GM12872 (cell line): ENCODE measurements around the gene RPP40.

Experiments used
- TF ChIP-seq, protein P1 (sequence below): IDR thresholded peaks from 3 replicates; pipeline ENCODE4 v1.5.1; 2011; ENCODE audit warnings: low read depth, mild to moderate bottlenecking, low read length, moderate library complexity; ENCODE audit not compliant: insufficient read depth

The RPP40 gene

DNA sequence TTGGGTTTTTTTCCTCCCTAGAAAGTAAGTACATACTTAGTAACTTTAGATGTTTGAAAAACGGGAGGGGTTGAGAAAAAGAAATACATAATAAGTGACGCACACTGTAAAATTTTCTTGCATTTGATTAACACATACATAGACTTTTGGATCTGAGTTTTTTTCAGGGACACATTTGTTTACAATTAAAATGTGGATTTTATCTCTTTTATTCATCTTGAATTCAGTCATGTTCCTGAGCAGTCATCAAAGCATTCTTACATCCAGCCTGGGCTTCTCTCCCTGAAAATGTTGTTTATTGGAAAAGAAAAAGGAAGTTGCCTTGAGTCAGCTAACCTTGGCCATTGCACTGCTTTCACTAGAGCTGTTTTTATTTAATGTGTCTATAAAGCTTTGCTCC is 8.7 kb upstream of the RPP40 start:
- TF ChIP-seq, protein P1, sequence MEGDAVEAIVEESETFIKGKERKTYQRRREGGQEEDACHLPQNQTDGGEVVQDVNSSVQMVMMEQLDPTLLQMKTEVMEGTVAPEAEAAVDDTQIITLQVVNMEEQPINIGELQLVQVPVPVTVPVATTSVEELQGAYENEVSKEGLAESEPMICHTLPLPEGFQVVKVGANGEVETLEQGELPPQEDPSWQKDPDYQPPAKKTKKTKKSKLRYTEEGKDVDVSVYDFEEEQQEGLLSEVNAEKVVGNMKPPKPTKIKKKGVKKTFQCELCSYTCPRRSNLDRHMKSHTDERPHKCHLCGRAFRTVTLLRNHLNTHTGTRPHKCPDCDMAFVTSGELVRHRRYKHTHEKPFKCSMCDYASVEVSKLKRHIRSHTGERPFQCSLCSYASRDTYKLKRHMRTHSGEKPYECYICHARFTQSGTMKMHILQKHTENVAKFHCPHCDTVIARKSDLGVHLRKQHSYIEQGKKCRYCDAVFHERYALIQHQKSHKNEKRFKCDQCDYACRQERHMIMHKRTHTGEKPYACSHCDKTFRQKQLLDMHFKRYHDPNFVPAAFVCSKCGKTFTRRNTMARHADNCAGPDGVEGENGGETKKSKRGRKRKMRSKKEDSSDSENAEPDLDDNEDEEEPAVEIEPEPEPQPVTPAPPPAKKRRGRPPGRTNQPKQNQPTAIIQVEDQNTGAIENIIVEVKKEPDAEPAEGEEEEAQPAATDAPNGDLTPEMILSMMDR: no peak

GRCh38 chr6:5011346-5011745 is 7.5 kb upstream of the RPP40 start:
- TF ChIP-seq, protein P1: no peak

DNA sequence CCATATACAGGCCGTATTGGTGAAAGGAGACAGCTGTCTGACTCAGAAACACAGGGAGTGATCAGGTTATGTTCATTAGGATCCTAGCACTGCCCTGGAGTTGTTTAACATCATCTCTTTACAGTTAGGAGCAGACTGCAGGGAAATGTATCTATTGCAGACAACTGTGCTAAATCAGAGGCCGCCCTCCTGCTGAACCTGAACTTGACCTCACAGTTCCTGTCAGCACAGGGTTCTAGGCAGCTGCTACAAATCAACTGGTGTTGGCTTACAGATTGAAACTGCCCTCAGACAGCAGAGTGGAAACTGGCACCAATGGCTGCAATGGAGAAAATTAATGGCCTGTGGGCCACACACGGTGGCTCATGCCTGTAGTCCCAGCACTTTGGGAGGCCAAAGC is 3.7 kb upstream of the RPP40 start:
- TF ChIP-seq, protein P1: no peak

- TF ChIP-seq, protein P1: no peak
Observed at GRCh38 chr6:5006222-5006621, 2.4 kb upstream of the RPP40 start.

DNA sequence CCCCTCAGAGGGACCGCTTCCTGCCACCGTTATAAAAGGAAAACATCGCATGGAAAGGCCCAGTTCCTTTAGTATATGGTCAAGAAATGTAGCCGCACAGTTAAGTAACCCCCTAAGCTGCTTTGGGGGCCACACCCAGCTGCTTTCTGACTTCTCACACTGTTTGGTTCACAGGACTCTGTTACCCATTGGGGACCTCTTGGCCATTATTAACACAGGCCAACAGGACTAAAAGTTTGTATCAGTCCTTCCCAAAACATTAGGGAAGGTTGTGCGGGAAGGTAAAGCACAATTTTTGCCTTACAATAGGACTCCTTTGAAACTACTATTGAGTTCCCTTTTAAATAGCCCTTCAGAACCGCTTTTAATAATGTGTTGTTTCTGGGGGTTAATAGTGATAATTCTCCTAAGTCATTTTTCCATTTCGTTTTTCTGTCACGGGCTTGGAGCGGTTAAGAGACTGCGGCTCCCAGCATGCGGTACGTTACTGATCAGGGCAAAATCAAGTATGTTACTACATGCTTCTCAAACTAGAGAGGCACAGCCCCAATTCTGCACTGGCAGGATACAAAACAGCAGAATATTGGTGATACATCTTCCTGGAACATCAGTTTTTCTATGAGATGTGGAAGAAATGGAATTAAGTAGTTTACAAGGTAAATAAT is 668 bp upstream of the RPP40 start:
- TF ChIP-seq, protein P1: no peak

DNA sequence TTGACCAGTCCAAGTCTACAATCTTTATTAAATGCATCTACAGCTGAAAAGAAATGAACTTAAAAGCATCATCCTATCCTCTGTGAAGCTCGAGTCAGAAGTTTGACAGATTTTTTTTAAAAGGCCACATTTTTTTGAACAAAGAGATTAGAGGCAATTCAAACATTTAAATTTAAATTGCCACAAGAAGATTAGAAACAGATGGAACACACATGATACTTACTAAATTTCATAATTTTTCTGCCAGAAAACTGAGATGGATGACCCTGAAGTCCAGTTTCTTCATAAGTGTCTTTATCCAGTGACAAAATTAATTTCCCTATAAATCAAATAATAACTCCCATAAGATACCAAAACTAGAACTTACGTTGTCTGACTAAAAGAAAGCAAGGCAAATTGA is 4.3 kb downstream of the RPP40 start:
- TF ChIP-seq, protein P1: no peak

DNA sequence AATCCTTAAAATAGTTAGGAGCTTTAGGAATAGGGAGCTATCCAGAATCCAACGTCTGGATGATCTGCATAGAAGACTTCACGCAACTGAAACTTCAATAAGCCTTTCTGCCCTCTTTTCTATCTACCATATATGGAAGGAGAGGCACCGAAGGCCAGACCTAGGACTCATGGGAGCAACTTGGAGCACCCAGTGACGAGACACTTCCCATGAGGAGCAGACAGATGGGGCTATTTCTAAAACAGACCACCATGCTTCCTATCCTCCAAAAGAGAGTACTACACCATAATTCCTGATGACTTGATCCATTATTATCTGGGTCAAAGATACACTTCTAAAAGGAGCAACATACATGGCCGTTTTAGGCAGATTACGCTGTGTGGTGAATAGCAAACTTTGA is 6.0 kb downstream of the RPP40 start:
- TF ChIP-seq, protein P1: no peak
